ENCODE results near the gene CIP2A.

The CIP2A gene

GRCh38 chr3:108555966-108556581, 33.2 kb downstream of the CIP2A start:
- no peak for DNase-seq

- no peak for DNase-seq
Measured at GRCh38 chr3:108554913-108555571, 34.2 kb downstream of the CIP2A start.

- no peak for DNase-seq
Measured at GRCh38 chr3:108554229-108554628, 35.0 kb downstream of the CIP2A start.

- no peak for DNase-seq
Measured at GRCh38 chr3:108552267-108553159, 36.7 kb downstream of the CIP2A start.

GRCh38 chr3:108548886-108549285, 40.4 kb downstream of the CIP2A start:
- no peak for DNase-seq

- DNase-seq: no peak
Measured at GRCh38 chr3:108548304-108548703, 40.9 kb downstream of the CIP2A start.

- no peak for DNase-seq
Measured at GRCh38 chr3:108546692-108547091, 42.5 kb downstream of the CIP2A start.

- DNase-seq: no peak
Measured at GRCh38 chr3:108546247-108546646, 43.0 kb downstream of the CIP2A start.

GRCh38 chr3:108538083-108538482, 51.2 kb downstream of the CIP2A start:
- DNase-seq: no peak

- no peak for DNase-seq
Measured at GRCh38 chr3:108528459-108529252, 60.6 kb downstream of the CIP2A start.

- DNase-seq: no peak
Measured at GRCh38 chr3:108527817-108528216, 61.4 kb downstream of the CIP2A start.

- DNase-seq: no peak
Measured at GRCh38 chr3:108527109-108527508, 62.1 kb downstream of the CIP2A start.

GRCh38 chr3:108525971-108526370, 63.3 kb downstream of the CIP2A start:
- DNase-seq: no peak

GRCh38 chr3:108525256-108525655, 64.0 kb downstream of the CIP2A start:
- DNase-seq: no peak

GRCh38 chr3:108524537-108524936, 64.7 kb downstream of the CIP2A start:
- DNase-seq: no peak

- no peak for DNase-seq
Measured at GRCh38 chr3:108518895-108519294, 70.3 kb downstream of the CIP2A start.

GRCh38 chr3:108516881-108517280, 72.4 kb downstream of the CIP2A start:
- no peak for DNase-seq

- DNase-seq: no peak
Measured at GRCh38 chr3:108513961-108514360, 75.3 kb downstream of the CIP2A start.

GRCh38 chr3:108512671-108513070, 76.6 kb downstream of the CIP2A start:
- DNase-seq: no peak

GRCh38 chr3:108511490-108511889, 77.7 kb downstream of the CIP2A start:
- no peak for DNase-seq

GRCh38 chr3:108511055-108511454, 78.2 kb downstream of the CIP2A start:
- no peak for DNase-seq

- no peak for DNase-seq
Measured at GRCh38 chr3:108510496-108510895, 78.7 kb downstream of the CIP2A start, which contains the start of gene MYH15. MYH15 (minus strand) TSS chr3:108510596; CDS start chr3:108510530, 66 bp downstream.

- no peak for DNase-seq
Measured at GRCh38 chr3:108509871-108510270, 79.4 kb downstream of the CIP2A start.
